HEK293 (cell line): Measurements from ENCODE around the gene NEAT1.

ENCODE experiments used
- CTCF ChIP-seq: fragments of 450-650 bp; formaldehyde crosslinking; IDR thresholded peaks from 2 replicates; pipeline ENCODE4 v1.5.1; 2016; ENCODE audit warnings: missing biosample characterization, missing genetic modification characterization
- ZNF560 ChIP-seq: fragments of 450-650 bp; formaldehyde crosslinking; IDR thresholded peaks from 2 replicates; pipeline ENCODE4 v1.5.1; 2017; ENCODE audit warnings: missing biosample characterization, missing genetic modification characterization, borderline replicate concordance

GRCh38 chr11:65373839-65374580, 48.6 kb upstream of the NEAT1 start:
- TF ChIP-seq ZNF560 (no peak), CTCF (tag by site-specific recombination) (no peak)
